ENCODE measurements around the gene A1BG.
A peak's percentile ranks its signal among the peaks of the same experiment; 100 is the strongest.

The A1BG gene

DNA sequence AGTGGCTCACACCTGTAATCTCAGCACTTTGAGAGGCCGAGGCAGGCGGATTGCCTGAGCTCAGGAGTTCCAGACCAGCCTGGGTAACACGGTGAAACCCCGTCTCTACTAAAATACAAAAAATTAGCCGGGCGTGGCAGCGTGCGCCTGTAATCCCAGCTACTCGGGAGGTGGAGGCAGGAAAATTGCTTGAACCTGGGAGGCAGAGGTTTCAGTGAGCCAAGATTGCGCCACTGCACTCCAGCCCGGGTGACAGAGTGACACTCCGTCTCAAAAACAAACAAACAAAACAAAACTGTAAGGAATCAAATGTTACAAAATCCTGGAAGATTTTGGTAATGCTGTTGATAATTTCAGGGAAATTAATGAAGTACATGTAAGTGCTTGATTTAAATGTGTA is 5.2 kb downstream of the A1BG start:
- Histone ChIP-seq H3K27ac (peak overlapping the region in 12 of 21 experiments; percentile 5 to 83 (median 46)), H3K4me3 (peak overlapping the region; percentile 52 to 78 (median 57))

DNA sequence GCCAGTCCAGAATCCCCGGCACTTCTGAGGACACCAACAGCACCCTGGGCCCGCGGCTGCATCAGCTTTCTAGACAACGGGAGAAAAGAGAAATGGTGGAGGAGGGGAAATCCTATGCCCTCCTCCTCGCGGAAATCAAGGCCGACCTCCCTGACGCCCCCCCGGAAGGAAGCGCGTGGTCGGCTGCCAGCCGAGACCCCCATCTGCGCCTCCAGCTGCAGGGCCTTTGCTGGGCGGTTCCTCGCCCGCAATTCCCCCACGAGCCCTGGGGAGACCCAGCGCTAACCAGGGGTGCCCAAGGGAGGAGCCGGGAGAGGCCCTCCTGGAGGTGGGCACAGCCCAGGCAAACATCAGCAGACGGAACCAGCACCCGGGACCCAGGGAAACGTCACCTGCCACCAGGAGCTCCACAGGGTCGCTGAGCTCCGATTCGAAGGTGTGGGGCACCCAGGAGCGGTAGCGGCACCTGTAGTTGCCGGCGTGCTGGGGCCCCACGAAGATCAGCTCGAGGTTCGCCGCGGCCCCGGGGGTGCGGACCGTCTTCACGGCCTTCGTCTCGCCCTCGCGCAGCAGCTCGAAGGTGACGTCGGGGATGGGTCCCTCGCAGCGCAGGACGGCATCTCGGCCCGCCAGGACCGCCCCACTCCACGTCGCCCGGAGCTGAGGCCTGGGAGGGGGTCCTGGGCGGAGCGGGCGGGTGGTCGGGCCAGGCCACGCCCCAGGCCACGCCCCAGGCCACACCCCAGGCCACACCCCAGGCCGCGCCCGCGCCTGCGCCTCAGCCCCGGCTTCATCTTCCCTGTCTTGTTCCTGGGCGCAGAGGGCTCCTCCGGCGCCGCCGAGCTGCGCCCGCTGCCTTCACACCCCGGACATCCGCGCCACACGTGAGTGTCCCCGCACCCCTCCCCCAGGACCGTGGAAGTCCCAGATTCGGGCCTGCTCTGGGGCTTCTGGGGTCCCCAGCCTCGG is 6.0 kb downstream of the A1BG start:
- Histone ChIP-seq H3K27ac (peak overlapping the region; percentile 8 to 84 (median 75)), H3K4me3 (peak overlapping the region; percentile 52 to 78 (median 57))

DNA sequence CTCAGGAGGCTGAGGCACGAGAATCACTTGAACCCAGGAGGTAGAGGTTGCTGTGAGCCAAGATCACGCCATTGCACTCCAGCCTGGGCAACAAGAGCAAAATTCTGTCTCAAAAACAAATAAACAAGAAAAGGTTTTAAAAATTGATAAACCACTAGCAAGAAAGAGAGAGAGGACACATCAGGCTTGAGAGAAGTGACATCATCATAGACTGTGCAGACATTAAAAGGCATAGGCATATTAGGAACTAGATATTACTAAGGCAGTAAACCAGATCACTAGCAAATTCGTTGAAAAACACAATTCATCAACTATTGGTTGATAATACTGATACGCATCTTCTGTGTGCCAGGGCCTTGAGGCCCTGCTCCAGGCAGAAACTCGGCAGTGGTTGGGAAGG is 7.7 kb downstream of the A1BG start:
- Histone ChIP-seq H3K4me3 (no peak overlapping the region), H3K27ac (no peak overlapping the region)

DNA sequence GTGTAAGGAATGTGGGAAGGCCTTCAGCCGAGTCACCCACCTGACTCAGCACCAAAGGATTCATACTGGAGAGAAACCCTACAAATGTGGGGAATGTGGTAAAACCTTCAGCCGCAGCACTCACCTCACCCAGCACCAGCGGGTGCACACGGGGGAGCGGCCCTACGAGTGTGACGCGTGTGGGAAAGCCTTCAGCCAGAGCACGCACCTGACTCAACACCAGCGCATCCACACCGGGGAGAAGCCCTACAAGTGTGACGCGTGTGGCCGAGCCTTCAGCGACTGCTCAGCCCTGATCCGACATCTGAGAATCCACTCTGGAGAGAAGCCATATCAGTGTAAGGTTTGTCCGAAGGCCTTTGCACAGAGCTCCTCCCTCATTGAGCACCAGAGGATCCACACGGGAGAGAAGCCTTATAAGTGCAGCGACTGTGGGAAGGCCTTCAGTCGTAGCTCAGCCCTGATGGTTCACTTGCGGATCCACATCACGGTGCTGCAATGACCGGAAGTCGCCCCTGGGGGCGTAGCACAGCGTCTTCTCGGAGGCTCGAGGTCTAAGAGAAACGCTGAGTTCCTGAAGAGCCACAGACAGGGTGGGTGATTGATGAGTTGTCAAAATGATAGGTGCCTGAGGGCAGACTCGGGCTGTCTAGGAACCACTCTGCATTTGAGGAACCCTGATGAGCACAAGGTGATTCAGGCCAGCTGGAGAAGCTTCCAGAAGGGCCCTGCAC is 14.3 kb downstream of the A1BG start:
- H3K4me3 ChIP-seq = no peak overlapping the region

DNA sequence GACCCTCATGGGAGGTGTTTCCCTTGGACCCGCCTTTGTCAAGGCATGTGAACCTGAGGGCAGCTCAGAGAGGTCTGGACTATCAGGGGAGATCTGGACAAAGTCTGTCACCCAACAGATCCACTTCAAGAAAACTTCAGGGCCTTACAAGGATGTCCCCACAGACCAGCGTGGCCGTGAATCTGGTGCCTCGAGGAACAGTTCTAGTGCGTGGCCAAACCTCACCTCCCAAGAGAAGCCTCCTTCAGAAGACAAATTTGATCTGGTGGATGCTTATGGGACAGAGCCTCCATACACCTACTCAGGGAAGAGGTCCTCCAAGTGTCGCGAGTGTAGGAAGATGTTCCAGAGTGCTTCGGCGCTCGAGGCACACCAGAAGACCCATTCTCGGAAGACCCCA is 15.0 kb downstream of the A1BG start:
- no peak overlapping the region for H3K27ac ChIP-seq

More for the DNA sequence above, 14.3 kb downstream of the A1BG start:
- no peak overlapping the region for H3K27ac ChIP-seq

DNA sequence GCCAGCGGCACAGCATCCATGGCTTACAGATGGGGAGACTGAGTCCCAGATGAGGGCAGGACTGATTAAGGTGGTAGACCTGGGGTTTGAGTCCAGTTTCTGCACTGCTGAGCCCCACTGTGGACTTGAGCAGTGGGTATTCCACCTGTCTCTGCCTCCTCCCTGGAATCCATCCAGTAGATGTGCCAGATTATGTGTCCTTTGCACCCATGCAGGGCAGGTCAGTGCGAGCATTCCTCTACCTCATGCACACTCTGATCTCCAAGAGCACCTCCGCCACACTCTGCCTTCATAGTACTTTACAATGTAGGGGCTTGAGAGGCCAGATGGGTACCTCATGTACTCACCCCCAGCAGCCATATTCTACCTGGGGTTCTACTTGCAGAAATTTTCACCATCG is 16.5 kb downstream of the A1BG start:
- Histone ChIP-seq H3K4me3 (no peak overlapping the region), H3K27ac (no peak overlapping the region)

More for the DNA sequence above, 15.0 kb downstream of the A1BG start:
- no peak overlapping the region for H3K4me3 ChIP-seq

DNA sequence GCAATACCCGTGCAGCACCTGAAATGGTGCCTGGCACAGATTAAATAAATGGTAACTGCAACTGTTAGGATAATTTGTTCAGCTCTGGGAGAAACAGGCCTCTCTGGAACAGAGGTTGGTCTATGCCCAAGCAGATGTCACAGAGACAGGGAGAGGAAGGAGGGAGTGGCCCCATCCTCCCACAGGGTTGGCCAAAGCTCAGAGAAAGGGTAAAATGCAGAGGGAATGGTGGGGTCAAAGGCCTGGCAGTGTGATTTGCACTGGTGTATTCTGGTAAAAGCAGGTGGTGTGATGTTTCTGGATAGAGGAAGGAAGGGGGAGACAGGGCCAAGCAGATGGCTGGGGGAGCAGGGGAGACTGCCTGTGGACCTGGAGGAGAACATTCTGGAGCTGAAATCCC is 17.1 kb downstream of the A1BG start:
- no peak overlapping the region for H3K27ac ChIP-seq

DNA sequence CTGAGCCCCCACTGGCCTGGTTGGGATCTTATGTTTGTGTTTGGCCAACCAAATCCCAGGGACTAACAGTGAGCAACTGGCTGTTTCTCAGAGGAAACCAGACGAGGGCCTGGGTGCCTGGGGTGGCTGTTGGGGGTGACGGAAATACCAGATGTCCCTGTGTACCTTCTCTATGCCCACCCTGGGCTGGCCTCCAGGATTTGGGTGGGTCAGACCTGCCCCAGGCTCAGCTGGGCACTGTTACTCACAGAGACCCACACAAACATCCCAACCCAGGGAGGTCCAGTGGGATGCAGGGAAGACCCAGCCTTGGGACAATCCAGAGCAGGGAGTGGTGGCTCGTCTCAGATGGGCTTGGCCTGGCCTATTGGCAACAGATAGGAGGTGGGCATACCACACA is 17.7 kb downstream of the A1BG start:
- Histone ChIP-seq H3K4me3 (no peak overlapping the region), H3K27ac (no peak overlapping the region)

More for the DNA sequence above, 17.1 kb downstream of the A1BG start:
- H3K4me3 ChIP-seq = no peak overlapping the region

DNA sequence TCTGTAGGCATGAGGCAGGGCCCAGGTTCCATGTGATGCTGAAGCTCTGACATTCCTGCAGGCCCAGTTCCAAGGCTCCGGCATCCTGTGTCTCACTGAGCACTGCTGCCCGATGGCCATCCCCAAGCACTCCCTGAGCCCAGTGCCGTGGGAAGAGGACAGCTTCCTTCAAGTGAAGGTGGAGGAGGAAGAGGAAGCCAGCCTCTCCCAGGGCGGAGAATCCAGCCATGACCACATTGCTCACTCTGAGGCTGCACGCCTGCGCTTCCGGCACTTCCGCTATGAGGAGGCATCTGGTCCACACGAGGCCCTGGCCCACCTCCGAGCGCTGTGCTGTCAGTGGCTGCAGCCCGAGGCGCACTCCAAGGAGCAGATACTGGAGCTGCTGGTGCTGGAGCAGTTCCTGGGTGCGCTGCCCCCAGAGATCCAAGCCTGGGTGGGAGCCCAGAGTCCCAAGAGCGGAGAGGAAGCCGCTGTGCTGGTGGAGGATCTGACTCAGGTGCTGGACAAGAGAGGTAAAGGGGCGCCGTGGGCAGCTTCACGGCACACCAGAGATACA is 18.5 kb downstream of the A1BG start:
- H3K4me3 ChIP-seq = no peak overlapping the region
- H3K27ac ChIP-seq = no peak overlapping the region

DNA sequence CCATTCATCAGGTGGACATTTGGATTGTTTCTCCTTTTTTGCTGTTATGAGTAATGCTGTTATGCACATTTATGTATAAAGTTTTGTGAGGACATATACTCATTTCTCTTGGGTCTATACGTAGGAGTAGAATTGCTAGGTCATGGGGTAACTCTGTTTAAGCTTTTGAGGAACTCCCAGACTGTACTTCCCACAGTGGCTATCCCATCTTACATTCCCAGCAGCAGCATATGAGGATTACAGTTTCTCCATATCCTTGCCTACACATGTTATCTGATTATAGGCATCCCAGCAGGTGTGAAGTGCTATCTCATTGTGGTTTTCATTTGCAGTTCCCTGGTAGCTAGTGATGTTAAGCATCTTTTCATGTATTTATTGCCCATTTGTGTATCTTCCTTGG is 20.6 kb downstream of the A1BG start:
- H3K27ac ChIP-seq = no peak overlapping the region
- H3K4me3 ChIP-seq = no peak overlapping the region

DNA sequence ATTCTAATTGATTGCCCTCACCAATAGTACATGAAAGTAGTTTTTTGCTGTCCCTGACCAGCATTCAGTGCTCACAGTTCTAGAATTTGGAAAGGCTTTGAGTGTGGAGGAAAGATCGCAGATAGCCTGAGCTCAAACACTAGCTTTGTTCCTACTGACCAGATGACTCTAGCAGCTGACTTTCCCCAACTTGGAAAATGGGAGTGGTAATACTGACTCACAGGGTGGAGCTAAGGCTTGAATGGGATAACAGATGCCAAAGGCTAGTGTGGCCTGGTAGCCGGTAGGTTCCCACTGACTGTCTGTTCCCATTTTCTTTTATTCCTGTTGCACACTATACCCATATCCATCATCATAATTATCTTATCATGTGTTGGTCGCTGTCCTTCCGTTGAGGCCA is 22.8 kb downstream of the A1BG start:
- Histone ChIP-seq H3K4me3 (no peak overlapping the region), H3K27ac (peak overlapping the region in 2 of 21 experiments; percentile 22 to 58)

DNA sequence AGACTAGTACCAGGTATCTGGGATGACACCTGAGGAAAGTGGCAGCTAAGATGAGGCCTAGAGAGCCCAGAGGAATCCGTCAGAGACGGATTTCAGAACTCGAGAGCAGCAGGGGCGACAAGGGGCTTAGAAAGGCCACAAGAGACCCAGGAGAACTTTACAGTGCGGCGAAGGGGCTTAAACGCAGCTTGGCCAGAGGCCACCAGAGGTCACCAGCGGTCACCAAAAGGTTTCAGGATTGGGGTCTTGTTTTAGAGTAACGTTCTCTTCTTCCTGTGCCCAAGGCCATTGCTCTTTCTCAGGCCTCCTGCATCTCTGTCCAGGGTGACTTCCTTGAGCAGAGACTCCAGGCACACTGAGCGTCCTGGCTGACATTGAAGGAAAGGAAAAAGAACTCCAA is 24.3 kb downstream of the A1BG start:
- H3K4me3 ChIP-seq = no peak overlapping the region
- no peak overlapping the region for H3K27ac ChIP-seq

DNA sequence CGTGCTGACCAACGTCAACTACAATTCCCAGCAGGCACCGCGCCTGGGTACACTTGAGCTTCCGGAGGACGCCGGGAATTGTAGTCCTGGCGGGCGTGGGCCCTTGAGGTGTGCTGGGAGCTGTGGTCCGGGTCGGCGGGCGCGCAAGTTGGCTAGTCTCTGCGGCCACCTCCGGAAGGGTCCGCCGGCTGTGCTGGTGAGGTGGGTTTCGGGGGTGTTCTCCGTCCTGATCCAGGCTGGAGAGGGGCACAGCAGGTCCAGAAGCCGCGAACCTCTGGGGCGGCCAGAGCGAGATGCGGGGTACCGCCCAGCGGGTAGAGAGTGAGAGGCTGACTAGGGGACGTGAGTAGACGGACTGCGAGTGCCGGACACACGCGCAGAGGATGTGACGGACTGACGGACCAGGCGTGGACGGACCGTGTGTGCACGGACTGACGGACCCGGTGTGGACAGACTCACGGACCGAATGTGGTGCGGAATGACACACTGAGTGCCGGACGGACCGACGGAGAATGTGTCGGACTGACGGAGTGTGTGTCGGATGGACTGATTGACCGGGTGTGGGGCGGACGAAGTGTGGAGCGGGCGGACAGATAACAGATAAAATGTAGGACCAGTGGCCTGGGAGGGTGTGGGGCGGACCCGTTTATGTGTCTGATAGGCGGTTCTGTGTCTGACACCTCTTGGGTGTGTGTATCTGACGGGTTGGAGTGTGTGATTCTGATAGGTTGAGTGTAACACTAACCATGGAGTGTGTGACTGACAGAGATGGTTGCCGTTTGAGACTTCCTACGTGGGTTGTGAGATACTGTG is 26.2 kb downstream of the A1BG start, which contains the start of gene ZSCAN22:
ZSCAN22 (plus strand) TSS at position 81 of the 813 bp plus-strand sequence. CDS start 7,809 bp downstream, outside the sequence.
- peak within 1 kb of the TSS; percentile 73 to 94 (median 87) for H3K27ac ChIP-seq
- H3K4me3 ChIP-seq = peak within 1 kb of the TSS; percentile 67 to 84 (median 77)

DNA sequence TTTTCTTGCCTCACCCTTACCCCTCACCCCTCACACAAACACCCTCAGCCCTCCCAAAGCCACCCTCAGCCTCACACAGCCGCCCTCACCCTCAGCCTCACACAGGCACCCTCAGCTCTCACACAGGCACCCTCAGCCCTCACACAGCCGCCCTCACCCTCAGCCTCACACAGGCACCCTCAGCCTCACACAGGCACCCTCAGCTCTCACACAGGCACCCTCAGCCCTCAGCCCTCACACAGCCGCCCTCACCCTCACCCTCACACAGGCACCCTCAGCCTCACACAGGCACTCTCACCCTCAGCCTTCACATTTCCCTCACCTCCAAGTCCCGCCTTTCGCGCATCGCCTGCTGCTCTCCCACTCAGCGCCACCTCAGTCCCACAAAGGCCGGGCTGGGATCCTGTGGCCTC is 26.8 kb downstream of the A1BG start:
- H3K27ac ChIP-seq = peak overlapping the region in 20 of 21 experiments; percentile 76 to 94 (median 87)
- peak overlapping the region; percentile 67 to 84 (median 77) for H3K4me3 ChIP-seq

DNA sequence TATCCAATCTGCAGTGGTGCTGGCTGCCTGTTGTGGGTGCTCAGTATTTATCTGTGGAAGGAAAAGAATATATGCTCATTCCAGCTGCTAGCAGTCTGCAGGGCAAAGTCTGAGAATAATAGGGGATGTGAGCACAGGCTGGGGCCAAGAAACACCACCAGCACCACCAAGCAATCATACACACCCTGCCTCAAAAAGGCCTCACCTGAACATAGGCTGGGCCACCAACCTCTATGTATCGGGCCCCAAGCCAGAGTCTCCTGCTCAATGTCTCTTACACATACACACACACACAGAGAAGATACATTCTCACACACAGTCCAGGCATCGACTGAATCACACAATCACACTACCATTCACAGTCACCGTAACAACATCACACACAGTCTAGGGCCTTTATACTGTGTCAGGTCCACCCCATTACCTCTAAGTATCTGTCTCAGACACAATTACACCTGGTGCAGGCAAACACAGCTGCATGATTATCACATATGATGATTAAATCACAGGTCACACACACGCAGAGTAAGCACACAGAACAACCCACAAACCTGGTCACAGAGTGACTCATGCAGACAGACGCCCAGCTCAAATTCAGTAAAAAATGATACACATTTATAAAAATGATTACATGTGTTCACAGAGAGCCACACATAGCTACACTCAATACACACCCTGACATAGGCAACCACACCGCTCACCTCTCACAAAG is 27.8 kb downstream of the A1BG start:
- H3K4me3 ChIP-seq = peak overlapping the region in 3 of 7 experiments; percentile 77 to 84 (median 77)
- peak overlapping the region in 9 of 21 experiments; percentile 76 to 90 (median 88) for H3K27ac ChIP-seq

DNA sequence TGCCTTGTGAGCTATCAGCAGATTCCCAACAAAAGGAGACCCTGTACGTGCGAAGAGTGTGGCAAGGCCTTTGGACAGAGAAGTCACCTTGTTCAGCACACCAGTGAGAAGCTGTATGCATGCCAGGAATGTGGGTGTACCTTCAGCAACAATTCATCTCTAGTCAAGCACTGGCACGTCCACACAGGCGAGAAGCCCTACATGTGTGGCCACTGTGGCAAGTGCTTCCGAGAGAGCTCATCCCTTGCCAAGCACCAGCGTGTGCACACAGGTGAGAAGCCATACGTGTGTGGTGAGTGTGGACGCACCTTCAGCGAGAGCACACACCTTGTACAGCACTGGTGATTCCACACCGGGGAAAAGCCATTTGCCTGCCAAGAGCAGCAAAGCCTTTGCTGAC is 34.1 kb downstream of the A1BG start:
- Histone ChIP-seq H3K4me3 (no peak overlapping the region), H3K27ac (peak overlapping the region in 3 of 21 experiments; percentile 23 to 42 (median 26))

DNA sequence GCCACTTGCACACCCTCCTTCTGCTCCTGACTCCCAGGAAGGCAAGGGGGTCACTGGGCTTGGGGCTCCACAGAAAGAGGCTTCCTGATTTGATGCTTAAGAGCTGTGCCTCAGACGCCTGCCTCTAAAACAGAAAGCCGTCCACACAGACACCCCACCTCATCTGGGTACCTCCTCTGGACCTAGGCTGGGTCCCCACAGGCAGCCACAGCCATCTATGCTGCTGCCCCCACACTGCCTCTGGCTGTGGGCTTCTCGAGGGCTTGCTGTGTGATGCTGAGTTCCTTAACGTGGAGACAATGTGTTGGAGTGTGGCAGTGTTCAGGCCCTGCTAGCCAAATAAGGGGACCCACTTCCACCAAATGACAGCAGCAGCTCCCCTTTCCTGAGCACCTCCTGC is 35.0 kb downstream of the A1BG start:
- no peak overlapping the region for H3K4me3 ChIP-seq
- no peak overlapping the region for H3K27ac ChIP-seq

DNA sequence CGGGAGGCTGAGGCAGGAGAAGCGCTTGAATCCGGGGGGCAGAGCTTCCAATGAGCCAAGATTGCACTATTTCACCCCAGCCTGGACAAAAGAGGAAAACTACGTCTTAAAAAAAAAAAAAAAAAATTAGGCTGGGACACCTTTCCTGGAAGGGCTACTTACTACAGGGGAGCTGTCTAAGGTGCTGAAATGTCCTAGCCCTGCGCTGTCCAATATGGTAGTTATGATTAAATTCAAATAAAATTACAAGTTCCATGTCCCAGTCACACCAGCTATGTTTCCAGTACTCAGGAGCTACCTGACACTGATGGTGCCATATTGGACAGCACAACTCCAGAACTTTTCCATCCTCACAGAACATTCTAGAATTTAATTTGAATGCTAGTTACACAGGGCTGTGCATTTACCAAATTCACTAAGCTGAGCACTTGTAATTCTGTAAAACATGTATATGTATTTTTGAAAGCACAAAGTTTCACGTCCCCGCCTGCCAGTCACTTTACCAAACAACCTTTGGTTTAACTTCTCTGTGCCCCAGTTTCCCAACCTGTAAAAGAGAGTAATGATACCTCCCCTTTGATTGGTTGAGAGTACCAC is 35.7 kb downstream of the A1BG start:
- Histone ChIP-seq H3K27ac (no peak overlapping the region), H3K4me3 (no peak overlapping the region)

Measured in skin epidermis (tissue), 12 donors.